ENCODE measurements around the gene RAB37. TPM values are rescaled to one million over a fixed set of nuclear protein-coding genes. Genes with fewer than 3 reads are reported as not detected.

Gene RAB37
- polyA plus RNA-seq, 1 experiment = 0.21 TPM

DNA sequence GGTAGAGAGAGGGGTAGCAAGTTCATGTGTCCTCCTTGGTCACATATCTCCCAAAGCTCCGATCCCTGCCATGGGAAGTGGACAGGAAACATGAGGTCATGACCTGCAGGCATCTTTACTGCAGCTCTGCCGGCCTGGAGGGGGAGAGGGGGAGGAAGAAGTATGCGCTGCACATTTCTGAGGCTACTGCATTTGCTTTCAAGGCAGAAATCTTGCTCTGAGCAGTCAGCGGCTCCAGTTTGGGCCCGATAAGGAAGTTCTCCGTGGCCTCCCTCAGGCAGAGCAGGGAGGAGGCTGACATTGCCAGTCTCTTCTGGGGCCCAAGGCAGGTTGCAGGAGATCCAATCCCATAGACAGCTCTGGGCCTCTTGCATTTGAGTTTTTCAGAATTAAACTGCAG, 9.9 kb downstream of the RAB37 start:
- Histone ChIP-seq H3K4me3 (ENCODE audit: low read depth, low read length) (no peak overlapping the region), H3K27ac (ENCODE audit: low read depth, low read length) (no peak overlapping the region), H3K9me3 (ENCODE audit: control insufficient read depth, insufficient read depth, low read length) (no peaks in the 10 kb centered on the region; the same call in 1 of the 2 replicates), H3K27me3 (ENCODE audit: control insufficient read depth, insufficient read depth, low read length) (peaks cover 4% of the 10 kb centered on the region)
- DNase-seq (ENCODE audit: low read depth, low spot score) = no peak
- POLR2A ChIA-PET = interaction anchor here (0.7 to 1.0 kb wide), 2 partner anchors 11 to 29 kb away, joined by 4 read pairs; partner anchors contain the start of gene NAT9
- TF ChIP-seq, protein P1, sequence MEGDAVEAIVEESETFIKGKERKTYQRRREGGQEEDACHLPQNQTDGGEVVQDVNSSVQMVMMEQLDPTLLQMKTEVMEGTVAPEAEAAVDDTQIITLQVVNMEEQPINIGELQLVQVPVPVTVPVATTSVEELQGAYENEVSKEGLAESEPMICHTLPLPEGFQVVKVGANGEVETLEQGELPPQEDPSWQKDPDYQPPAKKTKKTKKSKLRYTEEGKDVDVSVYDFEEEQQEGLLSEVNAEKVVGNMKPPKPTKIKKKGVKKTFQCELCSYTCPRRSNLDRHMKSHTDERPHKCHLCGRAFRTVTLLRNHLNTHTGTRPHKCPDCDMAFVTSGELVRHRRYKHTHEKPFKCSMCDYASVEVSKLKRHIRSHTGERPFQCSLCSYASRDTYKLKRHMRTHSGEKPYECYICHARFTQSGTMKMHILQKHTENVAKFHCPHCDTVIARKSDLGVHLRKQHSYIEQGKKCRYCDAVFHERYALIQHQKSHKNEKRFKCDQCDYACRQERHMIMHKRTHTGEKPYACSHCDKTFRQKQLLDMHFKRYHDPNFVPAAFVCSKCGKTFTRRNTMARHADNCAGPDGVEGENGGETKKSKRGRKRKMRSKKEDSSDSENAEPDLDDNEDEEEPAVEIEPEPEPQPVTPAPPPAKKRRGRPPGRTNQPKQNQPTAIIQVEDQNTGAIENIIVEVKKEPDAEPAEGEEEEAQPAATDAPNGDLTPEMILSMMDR (IDR thresholded peaks at IDR 0.05; ENCODE audit: low read depth, low read length) = no peak
- CTCF ChIA-PET = interaction anchor here (0.7 to 4.5 kb wide), 5 partner anchors 14 to 211 kb away, joined by 3 to 84 read pairs (median 38); no protein-coding TSS in a partner anchor

DNA sequence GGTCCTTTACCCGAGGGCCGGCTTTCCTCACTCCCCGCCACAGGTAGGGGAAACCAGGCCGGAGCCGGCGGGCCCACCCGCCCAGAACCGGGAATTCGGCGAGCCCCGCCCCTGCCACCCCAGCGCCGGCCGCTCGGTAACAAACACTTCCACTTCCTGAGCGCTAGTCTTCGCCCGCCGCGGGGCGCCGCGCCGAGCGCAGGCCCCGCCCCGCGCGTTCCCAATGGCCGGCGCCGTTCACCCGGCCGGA, 11.1 kb downstream of the RAB37 start:
- Histone ChIP-seq H3K4me3 (ENCODE audit: low read depth, low read length) (peak overlapping the region; percentile 56), H3K9me3 (ENCODE audit: control insufficient read depth, insufficient read depth, low read length) (no peaks in the 10 kb centered on the region; the same call in 1 of the 2 replicates), H3K27ac (ENCODE audit: low read depth, low read length) (no peak overlapping the region), H3K27me3 (ENCODE audit: control insufficient read depth, insufficient read depth, low read length) (peaks cover 4% of the 10 kb centered on the region)
- DNase-seq (ENCODE audit: low read depth, low spot score) = no peak
- ChIA-PET CTCF (interaction anchor here (4.5 kb wide), 1 partner anchor 24 kb away, joined by 75 read pairs; no protein-coding TSS in a partner anchor), POLR2A (no interaction called here)
- TF ChIP-seq, protein P1 (IDR thresholded peaks at IDR 0.05; ENCODE audit: low read depth, low read length) = no peak

DNA sequence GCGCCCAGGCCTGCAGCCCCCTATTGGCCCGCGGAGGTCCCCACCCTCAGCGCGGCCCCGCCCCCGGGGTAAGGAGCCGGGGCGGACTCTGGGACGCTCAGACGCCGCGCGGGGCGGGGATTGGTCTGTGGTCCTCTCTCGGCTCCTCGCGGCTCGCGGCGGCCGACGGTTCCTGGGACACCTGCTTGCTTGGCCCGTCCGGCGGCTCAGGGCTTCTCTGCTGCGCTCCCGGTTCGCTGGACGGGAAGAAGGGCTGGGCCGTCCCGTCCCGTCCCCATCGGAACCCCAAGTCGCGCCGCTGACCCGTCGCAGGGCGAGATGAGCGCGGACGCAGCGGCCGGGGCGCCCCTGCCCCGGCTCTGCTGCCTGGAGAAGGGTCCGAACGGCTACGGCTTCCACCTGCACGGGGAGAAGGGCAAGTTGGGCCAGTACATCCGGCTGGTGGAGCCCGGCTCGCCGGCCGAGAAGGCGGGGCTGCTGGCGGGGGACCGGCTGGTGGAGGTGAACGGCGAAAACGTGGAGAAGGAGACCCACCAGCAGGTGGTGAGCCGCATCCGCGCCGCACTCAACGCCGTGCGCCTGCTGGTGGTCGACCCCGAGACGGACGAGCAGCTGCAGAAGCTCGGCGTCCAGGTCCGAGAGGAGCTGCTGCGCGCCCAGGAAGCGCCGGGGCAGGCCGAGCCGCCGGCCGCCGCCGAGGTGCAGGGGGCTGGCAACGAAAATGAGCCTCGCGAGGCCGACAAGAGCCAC, 11.6 kb downstream of the RAB37 start, which contains the start of gene NHERF1:
Gene NHERF1 (plus strand): TSS at position 100 of the 750 bp plus-strand sequence. CDS start 219 bp downstream, at position 319.
- peak; percentile 67 for DNase-seq (ENCODE audit: low read depth, low spot score)
- Histone ChIP-seq H3K4me3 (ENCODE audit: low read depth, low read length) (peak within 1 kb of the TSS; percentile 70), H3K27me3 (ENCODE audit: control insufficient read depth, insufficient read depth, low read length) (peaks cover 4% of the 10 kb centered on the region), H3K9me3 (ENCODE audit: control insufficient read depth, insufficient read depth, low read length) (no peaks in the 10 kb centered on the region; the same call in 1 of the 2 replicates), H3K27ac (ENCODE audit: low read depth, low read length) (no peak within 1 kb of the TSS)
- CTCF ChIA-PET = interaction anchor here (0.7 to 1.6 kb wide), 4 partner anchors 22 to 114 kb away, joined by 3 to 9 read pairs (median 4); no protein-coding TSS in a partner anchor
- TF ChIP-seq, protein P1 (IDR thresholded peaks at IDR 0.05; ENCODE audit: low read depth, low read length) = 0 out of 2 replicates have a peak, but pooled peaks have one; percentile 12
- POLR2A ChIA-PET = interaction anchor here (0.6 to 1.0 kb wide), 2 partner anchors 11 to 28 kb away, joined by 3 read pairs; partner anchors contain the start of gene NAT9

DNA sequence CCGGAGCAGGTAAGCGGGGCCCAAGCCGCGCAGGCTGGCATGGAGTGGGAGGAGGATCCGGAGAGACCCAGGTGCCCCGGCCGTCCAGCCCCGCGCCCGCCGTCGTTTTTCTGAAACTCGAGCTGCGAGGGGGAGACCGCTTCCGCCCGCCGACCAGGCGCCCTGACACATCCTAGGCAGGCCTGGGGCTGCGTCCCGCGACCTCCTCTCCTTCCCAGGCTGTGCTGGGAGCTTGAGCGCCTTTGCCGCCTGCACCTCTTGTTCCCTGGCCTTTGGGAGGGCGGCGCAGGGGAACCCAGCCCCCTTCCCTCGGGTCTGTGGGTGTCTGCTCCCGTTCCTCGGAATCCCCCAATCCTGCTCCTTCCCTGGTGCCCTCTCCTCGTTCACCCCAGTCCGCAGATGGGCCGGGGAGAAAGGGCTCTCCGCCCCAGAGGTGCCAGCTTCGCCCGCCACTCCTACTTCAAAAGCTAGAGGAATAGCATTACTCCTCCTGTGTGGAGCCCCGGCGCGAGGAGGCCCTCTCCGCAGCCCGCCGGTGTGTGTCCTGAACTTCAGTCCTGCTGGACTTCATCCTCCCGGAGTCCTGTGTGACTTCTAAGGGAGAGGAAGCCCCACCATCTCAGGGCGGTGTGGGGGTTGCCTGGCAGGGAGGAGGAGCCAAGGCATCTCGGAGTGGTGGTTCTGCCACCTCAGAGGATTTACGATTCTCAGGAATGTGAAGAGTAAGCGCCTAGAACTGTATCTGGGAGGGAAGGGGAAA, 12.4 kb downstream of the RAB37 start:
- ChIA-PET CTCF (interaction anchor here (0.7 to 2.0 kb wide), 7 partner anchors 11 to 113 kb away, joined by 3 to 9 read pairs (median 4); no protein-coding TSS in a partner anchor), POLR2A (interaction anchor here (0.6 to 1.0 kb wide), 2 partner anchors 11 to 27 kb away, joined by 3 read pairs; partner anchors contain the start of gene NAT9)
- H3K4me3 ChIP-seq (ENCODE audit: low read depth, low read length) = peak overlapping the region; percentile 70
- TF ChIP-seq, protein P1 (IDR thresholded peaks at IDR 0.05; ENCODE audit: low read depth, low read length) = no peak
- peaks cover 4% of the 10 kb centered on the region for H3K27me3 ChIP-seq (ENCODE audit: control insufficient read depth, insufficient read depth, low read length)
- no peaks in the 10 kb centered on the region; the same call in 1 of the 2 replicates for H3K9me3 ChIP-seq (ENCODE audit: control insufficient read depth, insufficient read depth, low read length)
- no peak for DNase-seq (ENCODE audit: low read depth, low spot score)
- H3K27ac ChIP-seq (ENCODE audit: low read depth, low read length) = peak overlapping the region; percentile 11
